GM10847 (cell line): Measurements from ENCODE around the gene PSMG3.

ENCODE experiments used
- POLR2A ChIP-seq: IDR thresholded peaks from 2 replicates; pipeline ENCODE4 v1.6.1; 2011; ENCODE audit not compliant: insufficient read length; ENCODE audit errors: extremely low read depth

The PSMG3 gene

DNA sequence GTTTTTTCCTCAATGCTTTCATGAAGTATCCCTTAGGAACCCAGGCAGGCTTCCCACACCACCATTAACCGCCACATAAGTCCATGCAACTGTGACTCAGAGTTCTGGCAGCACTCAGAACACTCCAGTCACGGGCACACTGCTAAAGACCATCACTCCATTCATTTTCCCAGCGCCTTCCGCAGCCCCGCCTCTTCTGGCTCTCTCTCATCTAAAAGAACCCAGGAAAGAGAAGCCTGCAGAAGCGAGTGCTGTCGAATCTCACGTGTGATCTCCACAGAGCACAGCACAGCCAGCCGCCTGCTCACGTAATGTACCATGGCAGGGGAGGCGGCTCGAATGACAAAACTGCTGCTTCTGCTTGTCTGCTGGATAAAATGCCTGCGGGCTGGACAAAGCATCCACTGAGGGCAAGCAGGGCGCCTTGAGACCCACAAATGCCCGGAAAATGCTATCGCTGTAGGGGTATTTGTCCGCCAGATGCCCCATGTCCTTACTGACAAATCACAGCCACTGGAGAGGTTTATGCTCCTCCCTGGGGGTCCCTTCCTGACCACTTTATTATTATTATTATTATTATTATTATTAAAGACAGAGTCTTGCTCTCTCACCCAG lies 1.8 kb downstream of the PSMG3 start:
- no peak for TF ChIP-seq POLR2A

DNA sequence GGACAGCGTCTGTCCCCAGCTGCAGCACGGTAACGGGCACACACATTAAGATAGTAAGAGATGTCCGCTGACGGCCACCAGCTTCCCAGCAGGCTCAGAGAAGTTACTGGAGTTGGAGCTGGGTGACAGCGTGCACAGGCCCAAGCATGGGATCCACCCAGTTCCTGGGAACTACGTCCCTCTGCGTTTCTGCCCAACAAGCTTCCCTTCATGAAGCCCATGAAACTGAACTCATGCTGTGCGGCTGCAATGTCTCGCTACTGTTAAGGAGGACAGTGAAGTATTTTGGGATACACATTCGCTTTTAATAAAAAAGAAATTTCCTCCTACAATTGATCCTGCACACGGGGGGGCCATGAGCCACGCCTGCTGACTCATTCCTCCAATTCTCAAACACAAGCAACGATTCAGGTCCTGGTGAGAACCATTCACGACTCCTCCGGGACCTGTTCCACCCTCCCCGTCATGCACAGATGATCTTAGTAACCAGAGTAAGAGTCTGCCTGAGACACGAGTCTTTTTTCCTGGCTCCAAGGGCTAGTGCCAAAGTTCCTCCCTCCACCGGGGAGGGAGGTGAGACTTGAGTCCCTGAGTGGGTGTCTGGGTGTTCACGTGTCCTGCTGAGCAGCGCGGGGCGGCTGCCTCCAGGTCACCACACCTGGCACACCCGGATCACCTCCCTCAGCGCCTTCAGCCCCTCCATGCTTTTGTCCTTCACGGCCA lies 2.6 kb downstream of the PSMG3 start:
- TF ChIP-seq POLR2A, result no peak

- no peak for TF ChIP-seq POLR2A
Measured at GRCh38 chr7:1566687-1567048, 3.2 kb downstream of the PSMG3 start.

DNA sequence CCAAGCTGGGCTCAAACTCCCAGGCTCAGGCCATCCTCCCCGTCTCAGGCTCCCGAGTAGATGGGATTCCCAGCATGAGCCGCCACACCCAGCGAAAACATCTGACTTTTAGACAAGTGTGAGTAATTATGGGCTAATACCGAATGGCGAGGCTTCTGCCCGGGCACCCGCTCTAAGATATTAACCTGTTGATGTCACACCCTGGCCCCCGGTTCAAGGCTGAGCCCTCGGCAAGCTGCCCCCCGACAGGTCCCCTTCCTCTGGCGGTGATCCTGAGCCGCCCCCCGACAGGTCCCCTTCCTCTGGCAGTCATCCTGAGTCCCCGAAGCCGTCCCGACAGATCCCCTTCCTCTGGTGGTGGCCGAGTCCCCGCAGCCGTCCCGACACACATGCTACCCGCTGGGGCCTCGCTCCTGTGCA lies 5.2 kb downstream of the PSMG3 start:
- TF ChIP-seq POLR2A, result no peak

DNA sequence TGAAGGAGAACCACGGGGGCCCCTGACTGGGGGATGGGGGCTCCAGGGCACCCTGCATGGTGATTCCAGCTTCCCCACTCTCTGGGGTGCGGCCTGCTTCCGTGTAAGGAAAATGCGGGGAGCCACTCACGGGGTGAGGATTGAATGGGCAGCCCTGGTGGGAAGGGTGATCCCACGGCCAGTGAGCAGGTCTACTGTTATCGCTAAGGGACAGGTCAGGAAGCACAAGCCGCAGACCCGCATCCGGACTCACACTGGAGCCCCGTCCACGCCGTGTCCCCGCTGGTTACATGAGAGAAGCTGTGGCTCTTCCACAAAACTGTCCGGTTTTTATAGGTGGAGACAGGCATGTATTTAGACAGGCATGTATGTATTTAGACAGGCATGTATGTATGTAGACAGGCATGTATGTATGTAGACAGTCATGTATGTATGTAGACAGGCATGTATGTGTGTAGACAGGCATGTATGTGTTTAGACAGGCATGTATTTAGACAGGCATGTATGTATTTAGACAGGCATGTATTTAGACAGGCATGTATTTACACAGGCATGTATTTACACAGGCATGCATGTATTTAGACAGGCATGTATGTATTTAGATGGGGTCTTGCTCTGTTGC lies 5.7 kb downstream of the PSMG3 start:
- no peak for TF ChIP-seq POLR2A

DNA sequence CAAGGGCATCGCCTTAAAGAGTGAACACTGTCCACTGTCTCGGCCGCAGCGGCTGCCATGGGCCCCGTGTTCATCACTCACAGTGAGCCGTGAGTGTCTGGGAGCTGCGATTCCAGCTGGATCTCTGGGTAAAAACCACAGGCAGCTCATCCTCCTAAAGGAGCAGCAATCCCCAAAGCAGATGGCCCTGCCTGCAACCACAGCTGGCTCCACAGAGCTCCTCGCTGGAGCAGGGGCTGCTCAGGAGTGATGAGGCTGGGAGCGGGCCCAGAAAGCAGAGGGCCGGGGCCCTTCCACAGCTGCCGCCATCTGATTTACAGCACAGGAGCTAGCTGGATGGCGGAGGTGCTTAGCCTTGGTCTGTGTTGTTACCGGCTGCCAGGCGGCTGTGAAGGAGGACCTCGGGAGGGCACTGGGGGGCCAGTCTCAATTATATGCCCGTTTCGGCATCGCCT lies 7.2 kb downstream of the PSMG3 start:
- no peak for TF ChIP-seq POLR2A

DNA sequence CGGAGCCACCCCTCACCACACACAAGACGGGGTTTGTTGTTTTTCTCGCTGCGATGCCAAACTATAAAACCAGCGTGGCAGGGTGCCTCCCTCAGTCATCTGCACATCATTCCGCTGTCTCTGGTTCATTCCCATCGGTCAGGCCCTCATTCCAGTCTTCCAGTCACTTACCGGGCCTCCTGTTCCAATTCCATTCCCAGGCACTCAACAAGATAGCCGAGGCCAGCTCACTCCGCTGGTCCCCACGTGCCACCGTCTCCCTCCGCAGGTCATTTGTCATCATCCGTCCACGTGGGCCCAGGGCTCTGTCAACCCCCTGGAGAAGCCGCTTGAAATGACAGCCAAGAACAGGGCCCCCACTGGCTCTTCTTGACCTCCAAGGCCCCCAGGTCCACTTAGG lies 7.7 kb downstream of the PSMG3 start:
- TF ChIP-seq POLR2A, result no peak

DNA sequence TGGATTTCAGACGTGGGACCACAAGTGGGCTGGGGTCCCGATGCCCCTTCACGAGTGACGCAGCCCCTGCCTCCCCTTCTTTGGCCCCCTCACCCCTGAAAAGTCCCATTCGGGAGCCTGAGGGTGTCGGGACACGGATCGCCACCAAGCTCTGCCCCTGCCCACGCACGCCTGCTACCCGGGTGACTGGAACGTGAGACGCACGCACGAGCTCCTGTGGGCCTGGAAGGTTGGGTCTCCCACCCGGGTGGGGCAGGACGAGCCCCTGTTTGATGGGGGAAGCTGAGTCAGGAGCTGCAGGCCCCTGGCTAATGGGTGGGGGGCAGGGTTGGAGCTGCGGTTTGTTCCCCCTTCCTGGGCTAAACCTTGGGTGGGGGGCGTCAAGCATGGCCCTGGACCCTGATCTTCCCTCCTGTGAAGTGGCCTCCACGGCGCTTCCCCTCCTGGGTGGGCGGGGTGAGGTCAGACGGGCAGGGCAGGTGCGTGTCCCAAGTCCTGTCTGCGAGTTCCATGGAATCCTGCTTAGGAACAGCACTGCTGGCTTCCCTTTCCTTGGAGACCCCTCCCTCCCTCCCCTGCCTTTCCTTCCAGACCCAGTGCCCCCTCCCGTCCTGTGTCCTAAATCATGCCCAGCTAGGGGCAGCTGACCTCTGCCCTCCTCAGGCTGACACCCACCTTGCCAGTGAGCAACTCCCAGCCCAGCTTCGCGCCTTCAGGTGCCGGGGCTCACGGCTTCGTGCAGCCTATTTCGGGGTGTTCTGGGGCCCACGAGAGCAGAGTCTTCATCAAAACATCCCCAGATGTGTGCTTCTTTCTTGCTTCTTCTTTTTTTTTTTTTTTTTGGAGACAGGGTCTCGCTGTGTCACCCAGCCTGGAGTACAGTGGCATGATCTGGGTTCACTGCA lies 8.5 kb downstream of the PSMG3 start:
- no peak for TF ChIP-seq POLR2A

DNA sequence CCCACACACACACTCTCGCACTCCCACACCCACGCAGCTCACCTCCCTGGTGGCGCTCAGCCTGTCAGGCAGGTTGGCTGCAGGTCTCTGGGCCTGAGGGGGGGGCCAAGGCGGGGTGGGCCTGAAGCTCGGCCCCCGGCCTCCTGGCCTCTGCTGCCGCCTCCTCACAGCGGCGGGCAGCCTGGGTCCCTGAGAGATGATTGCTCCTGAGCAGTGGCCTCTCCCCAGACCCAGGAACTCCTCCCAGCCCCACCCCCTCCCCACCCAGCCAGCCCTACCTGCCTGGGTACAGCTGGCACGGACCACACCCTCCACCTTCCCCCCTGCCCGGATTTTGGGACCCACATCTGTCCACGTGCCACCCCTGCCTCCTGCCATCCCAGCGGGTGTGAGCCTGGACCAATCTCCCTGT lies 9.2 kb downstream of the PSMG3 start:
- no peak for TF ChIP-seq POLR2A

DNA sequence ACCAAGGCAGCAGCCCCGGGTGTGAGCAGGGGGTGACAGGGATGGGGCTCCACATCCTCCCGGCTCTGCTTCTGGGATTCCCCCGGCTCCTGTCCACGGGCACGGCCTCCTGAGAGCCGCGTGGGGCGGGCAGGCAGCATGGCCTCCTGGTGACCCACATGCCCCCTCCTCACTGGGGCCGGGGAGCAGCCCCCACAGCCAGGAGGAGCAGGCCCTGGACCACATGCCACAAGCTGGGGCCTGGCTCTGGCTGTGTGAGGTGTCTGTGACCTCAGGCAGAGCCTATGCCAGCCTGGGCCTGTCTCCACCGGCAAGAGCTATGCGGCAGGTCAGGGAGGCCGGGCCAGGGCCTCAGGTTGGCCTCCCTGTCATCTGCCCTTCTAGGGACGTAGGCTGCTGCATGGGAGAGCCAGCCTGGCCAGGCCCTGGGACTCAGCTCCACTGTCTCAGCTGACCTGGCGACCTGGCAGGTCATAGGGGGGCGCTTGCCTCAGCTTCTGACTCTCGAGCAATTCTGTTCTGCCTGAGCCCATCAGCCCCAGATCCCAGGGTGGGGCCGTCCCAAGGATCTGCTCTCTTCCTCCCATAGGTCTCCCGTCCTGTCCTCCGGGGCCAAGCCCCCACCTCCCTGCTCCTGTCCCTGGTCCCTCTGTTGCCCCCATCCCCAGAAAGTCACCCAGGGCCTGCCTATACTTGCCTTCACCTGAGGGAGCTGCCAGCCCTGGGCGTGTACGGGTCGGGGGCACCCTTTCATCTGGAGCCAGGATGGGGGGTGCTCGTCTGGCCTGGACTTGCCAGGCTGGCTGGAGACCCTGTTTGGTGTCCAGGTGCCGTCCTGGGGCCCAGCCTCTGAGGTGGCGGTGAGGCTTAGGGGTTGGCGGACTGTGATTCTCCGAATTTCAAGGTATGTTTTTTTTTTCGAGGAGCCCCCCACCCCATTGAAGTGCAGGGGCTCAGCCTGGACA lies 9.9 kb downstream of the PSMG3 start:
- TF ChIP-seq POLR2A, result no peak

DNA sequence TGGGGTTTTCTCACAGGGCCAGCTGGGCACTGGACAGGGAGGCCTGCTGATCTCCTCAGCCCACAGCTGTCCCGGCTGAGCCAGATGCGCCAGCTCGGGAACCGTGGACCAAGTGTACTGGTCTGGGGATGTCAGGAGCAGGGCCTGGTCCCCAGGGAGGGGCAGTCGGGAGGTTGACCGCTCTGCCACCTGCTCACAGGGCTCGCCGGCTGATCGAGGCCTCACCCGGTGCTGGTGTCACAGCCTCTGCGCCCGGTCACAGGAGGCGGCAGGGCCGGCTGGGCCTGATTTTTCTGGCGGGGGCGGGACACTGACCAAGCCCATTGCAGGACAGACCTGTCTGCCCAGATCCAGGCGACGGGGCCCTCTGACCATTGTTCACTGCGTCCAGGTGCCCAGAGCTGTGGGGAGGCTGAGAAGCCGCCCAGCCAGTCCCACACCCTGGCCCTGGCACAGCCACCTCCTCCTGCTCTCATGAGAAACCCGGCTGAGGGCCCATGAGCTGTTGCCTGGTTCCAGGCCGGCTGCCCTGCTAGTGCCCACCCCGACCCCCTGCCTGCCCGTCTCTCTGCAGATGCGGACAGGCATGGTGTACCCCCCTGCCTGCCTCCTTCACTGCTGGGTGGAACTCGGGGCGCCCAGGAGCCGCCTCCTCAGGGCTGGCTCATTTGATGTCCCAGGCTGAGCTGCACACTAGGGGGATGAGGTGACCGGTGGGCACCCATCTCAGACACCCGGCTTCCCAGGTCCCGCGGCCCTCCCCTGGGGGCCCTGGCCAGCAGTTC lies 10.8 kb downstream of the PSMG3 start:
- no peak for TF ChIP-seq POLR2A

DNA sequence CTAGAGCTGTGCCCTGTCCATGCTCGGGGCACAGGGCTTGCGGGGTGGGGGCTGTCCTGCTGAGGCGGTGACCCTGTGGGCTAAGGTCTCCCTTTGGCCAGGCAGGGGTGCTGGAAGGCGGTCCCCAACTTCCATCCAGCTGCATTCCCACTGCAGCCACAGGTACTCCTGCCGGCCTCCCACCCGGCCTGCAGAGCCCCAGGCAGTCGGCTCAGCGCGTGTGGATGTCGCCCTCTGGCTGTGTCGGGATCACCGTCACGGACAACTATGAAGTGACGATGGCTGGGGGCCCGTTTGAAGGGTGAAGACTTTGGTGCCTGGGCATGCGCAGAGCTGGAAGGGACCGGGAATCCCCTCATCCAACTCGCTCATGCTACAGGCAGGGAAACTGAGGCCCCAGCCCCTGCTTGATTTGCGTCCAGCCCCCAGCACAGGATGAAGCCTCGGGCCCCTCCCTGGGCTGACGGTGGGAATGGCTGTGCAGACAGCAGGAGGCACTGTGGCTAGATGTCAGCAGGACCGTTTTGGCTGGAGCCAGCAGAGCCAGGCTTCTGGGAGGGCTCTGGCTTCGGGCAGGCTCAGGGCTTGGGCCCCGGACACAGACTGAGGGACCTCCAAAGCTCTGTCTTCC lies 11.5 kb downstream of the PSMG3 start:
- TF ChIP-seq POLR2A, result no peak

DNA sequence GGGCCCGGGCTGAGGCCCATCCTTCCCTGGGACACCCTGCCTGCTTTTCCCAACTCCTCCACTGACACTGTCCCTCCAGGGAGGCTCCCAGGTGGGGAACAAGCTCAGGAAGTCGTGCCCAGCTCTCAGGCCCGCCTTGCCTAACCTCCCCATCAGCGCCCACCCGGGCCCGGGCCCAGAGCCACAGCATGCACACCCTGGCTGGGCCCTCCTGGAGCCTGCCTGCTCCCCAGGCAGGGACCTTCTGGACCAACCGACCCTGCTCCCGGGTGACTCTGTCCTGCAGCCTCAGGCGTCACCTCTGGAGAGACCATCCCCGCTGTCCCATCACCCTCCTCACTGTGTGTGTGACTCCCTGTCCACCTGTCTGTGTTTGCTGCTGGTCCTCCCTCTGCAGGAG lies 12.1 kb downstream of the PSMG3 start:
- TF ChIP-seq POLR2A, result no peak
